RPMI8226 (cell line): ENCODE measurements around the gene PRAC2.
A peak's percentile ranks its signal among the peaks of the same experiment; 100 is the strongest.

Experiments used
- DNase-seq: peaks from one replicate; pipeline ENCODE4 v3.0.0-alpha.2; 2015

The PRAC2 gene

GRCh38 chr17:48720266-48721008, 2.5 kb upstream of the PRAC2 start:
- DNase-seq, result peak; percentile 64

- DNase-seq, result no peak
Measured at GRCh38 chr17:48721009-48721402, 2.0 kb upstream of the PRAC2 start.

GRCh38 chr17:48722201-48722907, 631 bp upstream of the PRAC2 start, which contains the start of gene PRAC1:
Gene PRAC1 (minus strand): TSS chr17:48722518. CDS start chr17:48722392, 126 bp downstream.
- DNase-seq, result no peak

- no peak for DNase-seq
Measured at GRCh38 chr17:48723423-48724250, 652 bp downstream of the PRAC2 start.

- DNase-seq, result peak; percentile 85
Measured at GRCh38 chr17:48724251-48725003, 1.4 kb downstream of the PRAC2 start.

DNA sequence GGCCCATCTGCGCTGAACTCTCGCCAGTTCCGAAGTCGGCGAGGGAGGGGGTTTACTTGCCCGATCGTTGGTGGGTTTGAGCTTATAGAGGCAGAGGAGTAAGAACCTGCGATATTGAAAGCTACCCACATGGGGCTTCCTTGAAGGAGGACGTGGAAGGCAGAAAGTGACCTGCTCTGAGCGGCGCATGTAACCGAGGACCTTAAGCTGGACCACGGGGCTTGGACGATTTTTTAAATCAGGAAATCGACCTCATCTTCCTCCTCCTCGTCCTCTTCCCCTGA, 2.0 kb downstream of the PRAC2 start:
- DNase-seq, result no peak

DNA sequence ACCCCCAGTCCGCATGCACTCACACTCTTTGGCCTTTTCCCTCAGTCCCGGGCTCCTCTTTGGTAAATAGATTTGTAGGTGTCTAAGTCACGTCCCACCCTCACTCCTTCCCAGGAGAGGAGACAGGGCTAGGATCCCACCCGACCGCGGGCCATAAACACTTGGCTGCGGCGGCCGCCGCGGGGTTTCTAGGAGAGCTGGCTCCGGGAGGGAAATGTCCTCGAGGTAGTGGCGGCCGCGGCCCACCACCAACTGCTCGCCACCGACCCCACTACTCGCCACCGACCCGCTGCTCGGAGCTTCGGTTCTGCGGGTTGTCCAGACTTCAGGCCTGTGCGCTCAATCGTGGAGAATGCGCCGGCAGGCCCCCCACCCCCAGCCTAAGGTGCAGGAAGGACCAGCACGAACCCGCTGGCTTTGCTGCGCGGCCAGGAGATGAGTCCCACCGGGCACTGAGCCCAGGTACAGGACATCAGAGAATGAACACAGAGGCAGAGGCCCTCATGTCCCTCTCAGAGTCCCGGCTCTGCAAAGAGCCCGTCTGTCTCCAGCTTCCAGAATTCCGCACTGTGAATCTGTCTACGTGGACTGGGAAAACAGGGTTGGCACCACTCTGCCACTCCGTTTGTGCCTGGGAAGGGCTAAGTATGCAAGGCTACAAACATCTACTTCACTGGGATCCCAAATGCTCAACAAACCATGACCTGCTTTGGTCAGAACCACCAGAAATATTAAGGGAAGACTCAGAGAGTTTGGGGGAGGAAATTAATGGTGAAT, 2.5 kb downstream of the PRAC2 start:
- DNase-seq, result no peak

DNA sequence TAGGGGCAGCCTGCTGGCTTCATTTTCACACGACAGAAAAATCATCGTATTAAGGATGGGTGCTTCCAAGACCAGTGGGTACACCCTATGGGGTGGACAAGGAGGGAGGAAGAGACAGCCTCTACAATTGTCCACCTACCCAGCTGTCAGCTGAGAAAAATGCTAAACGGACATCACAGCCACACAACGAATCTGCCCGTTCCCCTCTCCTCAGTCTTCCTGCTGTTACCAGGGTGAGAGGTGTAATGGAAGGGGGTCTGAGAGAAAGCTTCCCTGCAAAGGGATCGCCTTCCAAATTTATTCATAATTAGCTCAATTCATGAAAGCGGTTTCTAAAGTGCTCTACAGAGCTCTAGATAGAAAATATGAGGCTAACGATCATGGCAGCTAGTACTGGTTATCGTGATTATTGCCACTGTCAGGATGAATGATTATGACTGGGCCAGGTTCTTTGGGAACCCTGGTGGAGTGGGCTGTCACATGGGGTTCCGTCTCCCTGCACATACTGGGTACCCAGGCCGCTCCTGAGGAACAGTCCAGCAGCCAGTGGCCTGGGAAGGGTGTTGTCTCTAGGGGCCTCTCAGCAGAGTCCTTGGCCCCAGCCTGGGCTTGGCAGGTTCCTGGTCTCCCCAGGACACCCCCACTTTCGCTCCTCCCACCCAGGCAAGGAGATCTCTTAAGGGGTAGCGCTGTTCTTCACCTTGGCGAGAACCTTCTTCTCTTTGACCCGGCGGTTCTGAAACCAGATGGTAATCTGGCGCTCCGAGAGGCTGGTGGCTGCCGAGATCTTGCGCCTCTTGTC, 3.3 kb downstream of the PRAC2 start:
- no peak for DNase-seq

DNA sequence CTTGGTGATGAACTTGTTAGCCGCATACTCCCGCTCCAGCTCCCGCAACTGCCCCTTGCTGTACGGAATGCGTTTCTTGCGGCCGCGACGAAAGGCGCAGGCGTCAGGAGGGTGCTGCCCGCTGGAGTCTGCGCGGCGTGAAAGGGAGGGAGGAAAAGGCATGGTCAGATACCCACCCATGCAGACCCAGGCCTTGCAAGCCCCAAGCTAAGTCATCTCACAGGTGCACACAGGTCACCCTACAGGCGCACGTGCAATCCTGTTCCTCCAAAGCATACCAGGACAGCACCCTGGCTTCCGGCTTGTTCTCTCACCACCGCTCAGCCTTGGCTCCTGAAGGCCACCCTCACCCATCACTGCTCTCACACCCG, 3.9 kb downstream of the PRAC2 start:
- no peak for DNase-seq

GRCh38 chr17:48727415-48728175, 4.6 kb downstream of the PRAC2 start:
- DNase-seq, result no peak

- DNase-seq, result peak; percentile 44
Measured at GRCh38 chr17:48728232-48729231, 5.5 kb downstream of the PRAC2 start, which contains the start of gene HOXB13. Gene HOXB13 (minus strand): TSS chr17:48728750. CDS start chr17:48728593, 157 bp downstream.

- DNase-seq, result no peak
Measured at GRCh38 chr17:48729335-48730239, 6.6 kb downstream of the PRAC2 start.

DNA sequence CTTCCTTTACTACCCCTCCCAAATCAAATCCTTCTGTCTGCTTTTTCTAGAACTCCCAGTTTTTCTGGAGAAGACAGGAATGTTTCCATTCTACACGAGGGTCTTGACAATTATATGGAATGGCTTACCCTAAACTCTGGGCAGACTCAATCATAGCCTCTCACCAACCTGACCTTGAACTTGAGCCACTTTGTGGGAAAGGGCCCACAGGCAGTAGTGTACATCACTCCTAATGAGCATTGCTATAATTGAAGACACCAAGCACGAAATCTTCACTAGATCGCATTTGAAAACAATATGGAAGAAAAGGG, 7.2 kb downstream of the PRAC2 start:
- DNase-seq, result no peak

- no peak for DNase-seq
Measured at GRCh38 chr17:48731355-48731754, 8.4 kb downstream of the PRAC2 start.

- no peak for DNase-seq
Measured at GRCh38 chr17:48732688-48733629, 10.0 kb downstream of the PRAC2 start.

GRCh38 chr17:48733632-48734328, 10.8 kb downstream of the PRAC2 start:
- no peak for DNase-seq
